Activated CD4-positive, CD25-positive, alpha-beta regulatory T cell treated with anti-CD3 and anti-CD28 coated beads, Interleukin-2, amount 50 U/mL, for 72 hours (primary cell): ENCODE measurements around the gene NEURL3.

Source experiments
- DNase-seq: peaks from one replicate; pipeline ENCODE4 v3.0.0; 2021

The NEURL3 gene

GRCh38 chr2:96539215-96539920 is 34.2 kb upstream of the NEURL3 start:
- peak; percentile 33 for DNase-seq

- peak; percentile 85 for DNase-seq
Measured at GRCh38 chr2:96538487-96539214, 33.5 kb upstream of the NEURL3 start.

GRCh38 chr2:96537734-96538486 is 32.8 kb upstream of the NEURL3 start:
- DNase-seq: peak; percentile 69

GRCh38 chr2:96537066-96537733 is 32.0 kb upstream of the NEURL3 start:
- DNase-seq: peak; percentile 88

GRCh38 chr2:96536445-96537065 is 31.4 kb upstream of the NEURL3 start, which contains the start of gene ARID5A:
TSS of gene ARID5A (plus strand) at chr2:96536752. CDS start at chr2:96536827, 75 bp downstream.
- DNase-seq: peak; percentile 84

- no peak for DNase-seq
Measured at GRCh38 chr2:96535331-96535730, 30.2 kb upstream of the NEURL3 start.

GRCh38 chr2:96534701-96535181 is 29.6 kb upstream of the NEURL3 start:
- no peak for DNase-seq

- no peak for DNase-seq
Measured at GRCh38 chr2:96534141-96534540, 29.0 kb upstream of the NEURL3 start.

GRCh38 chr2:96533292-96534073 is 28.3 kb upstream of the NEURL3 start:
- no peak for DNase-seq

- no peak for DNase-seq
Measured at GRCh38 chr2:96532641-96533291, 27.6 kb upstream of the NEURL3 start.

- peak; percentile 62 for DNase-seq
Measured at GRCh38 chr2:96531872-96532505, 26.8 kb upstream of the NEURL3 start.

- DNase-seq: no peak
Measured at GRCh38 chr2:96531366-96531765, 26.2 kb upstream of the NEURL3 start.

- no peak for DNase-seq
Measured at GRCh38 chr2:96530474-96531357, 25.6 kb upstream of the NEURL3 start.

GRCh38 chr2:96530144-96530430 is 24.9 kb upstream of the NEURL3 start:
- no peak for DNase-seq

GRCh38 chr2:96529376-96530143 is 24.4 kb upstream of the NEURL3 start:
- no peak for DNase-seq

- DNase-seq: no peak
Measured at GRCh38 chr2:96528700-96529375, 23.7 kb upstream of the NEURL3 start.

GRCh38 chr2:96528006-96528699 is 23.0 kb upstream of the NEURL3 start:
- peak; percentile 72 for DNase-seq
